Measurements from ENCODE around the gene ELN.
"Not testable (repeated sequence)": the region's sequence is repeated elsewhere in the genome, so short reads cannot be mapped to it uniquely, and the experiment has no call there.

The ELN gene

DNA sequence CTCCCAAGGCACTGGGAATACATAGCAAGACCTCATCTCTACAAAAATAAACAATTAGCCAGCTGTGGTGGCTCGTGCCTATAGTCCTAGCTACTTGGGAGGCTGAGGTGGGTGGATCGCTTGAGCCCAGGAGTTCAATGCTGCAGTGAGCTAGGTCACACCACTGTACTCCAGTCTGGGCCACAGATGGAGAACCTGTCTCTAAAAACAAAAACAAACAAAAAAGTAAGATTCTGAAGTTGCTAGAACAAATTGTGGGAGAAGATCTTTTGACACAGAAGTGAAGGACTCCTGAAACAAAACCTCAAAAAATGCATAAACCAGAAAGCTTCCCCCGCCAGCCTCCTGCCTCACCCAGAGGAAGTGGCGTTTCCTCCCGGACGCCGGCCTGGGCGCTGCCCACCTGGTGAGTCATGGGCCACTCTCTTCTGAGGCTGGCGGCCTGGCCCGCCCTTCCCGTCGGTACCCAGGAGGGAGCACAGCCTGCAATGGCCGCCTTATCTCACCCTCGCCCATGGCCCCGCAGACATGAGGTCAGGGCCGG lies 25.4 kb upstream of the ELN start:
- DNase-seq: no peak

DNA sequence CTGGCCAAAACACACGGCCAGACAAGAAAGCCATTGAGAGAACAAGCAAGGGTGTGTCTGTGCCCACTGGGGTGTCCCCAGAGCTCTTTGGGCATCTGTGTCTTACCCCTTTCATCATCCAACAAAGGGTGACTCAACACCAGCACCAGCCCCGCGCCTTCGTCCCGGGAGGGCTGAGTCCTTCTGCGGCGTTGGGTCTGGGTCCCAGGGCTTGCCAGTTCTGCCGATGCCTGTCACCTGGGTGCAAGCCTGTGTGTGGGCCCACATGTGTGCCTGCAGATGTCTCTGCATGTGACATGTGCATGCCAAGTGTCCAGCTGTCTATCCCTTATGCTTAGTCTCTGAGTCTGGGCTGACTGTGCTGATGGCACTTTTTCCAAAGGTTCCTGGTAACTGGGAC lies 24.4 kb upstream of the ELN start:
- no peak for DNase-seq

DNA sequence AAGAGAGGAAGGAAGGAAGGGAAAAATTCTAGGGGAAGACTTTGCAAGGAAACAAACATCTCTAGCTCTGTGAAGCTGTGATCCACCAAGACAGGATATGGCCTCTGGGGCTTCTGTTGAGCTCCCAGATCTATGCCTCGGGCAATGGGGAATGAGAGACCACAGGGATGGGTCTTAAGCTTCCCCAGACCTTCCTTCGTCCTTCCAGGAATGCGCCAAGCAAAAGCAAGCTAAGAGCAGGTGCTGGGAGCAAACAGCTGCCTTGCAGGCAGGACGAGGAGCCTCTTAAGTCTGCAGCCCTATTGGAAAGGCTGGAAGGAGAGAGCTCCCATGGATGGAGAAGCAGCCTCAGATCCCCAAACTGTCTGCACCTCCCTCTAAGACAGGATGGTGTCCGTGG lies 21.9 kb upstream of the ELN start:
- DNase-seq: no peak

DNA sequence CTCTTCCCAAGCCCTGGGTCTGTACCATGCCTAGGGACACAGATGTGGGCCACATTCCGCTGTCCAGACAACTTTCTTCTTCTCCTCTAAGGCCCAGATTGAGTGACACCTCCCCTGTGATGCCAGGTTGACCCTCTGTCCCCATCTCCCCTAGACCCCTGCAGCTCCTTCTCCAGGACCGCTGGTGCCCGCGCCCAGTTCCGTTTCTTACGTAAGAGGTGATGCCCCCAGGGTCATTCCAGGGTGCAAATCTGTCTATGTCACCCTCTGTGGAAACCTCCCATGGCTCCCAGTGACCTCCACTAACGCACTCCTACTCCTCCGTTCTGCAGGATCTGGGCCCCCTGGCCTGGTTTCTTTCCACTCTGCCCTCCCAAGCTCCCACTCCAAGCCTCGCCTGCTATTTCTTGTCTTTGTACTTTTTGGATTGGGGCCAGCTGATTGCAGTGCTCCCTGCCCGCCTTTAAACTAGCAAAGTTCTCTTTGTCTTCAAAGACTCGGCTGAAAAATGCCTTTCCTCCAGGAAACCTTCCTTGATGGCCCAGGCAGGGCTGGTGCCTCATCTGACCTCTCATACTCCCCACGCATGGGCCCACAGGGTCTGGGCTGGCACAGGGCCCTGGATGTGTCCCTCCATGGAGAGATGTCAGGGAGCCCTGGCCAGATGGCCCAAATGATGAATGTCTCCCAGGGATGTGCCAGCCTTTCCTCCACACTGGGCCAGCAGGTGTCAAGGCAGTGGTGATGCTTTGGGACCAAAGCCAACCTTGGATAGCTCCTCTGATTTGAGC lies 21.3 kb upstream of the ELN start:
- DNase-seq: no peak

DNA sequence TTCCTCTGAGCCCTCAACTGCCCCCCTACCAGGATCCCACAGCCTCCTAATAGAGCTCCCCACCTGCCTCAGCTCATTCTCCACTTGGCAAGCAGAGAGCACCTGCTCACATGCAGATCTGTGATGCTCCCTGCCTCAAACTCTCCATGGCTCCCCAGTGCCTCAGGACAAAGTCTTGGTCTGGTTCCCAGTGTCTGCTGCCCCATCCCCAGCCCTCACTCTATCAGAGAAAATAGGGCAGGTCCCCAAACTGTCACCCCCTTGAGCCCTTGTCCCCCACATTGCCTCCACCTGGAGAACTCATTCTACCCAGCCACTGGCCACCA lies 20.8 kb upstream of the ELN start:
- DNase-seq: no peak

DNA sequence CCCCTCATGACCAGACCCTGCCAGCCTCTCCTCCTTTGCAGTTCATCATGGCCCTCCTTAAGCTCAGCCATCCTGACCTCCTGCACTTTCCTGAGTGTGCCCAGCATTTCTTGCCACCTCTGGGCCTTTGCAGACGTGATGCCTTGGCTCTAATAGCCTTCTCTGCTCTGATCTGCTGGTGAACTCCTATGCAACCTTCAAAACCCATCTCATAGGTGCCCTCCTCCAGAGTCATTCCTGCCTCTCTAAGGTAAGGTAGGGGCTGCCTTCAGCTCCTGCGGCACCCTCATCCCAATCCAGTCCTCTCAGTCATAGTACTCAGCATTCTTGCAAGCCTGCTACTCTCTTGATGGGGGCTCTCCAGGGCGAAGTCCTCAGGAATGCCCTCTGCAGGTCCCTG lies 19.3 kb upstream of the ELN start:
- DNase-seq: no peak

DNA sequence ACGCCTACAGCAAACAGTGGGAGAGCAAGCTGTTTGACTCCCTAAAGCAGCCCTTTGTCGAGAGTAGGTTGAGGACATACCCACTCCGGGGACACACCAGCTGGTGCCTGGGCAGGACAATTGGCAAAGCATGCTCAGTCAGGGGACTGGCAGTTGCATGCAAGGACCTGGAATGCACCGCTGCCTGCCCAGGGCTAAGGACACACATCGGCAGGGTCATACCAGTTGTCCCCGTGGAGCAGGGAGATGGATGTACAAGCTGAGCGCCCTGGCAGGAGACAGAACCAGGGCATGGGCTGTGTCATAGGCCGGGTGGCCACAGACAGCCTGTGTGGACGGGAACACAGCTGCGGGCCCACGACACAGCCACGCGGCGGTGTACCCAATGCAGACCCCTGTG lies 18.3 kb upstream of the ELN start:
- DNase-seq: no peak

DNA sequence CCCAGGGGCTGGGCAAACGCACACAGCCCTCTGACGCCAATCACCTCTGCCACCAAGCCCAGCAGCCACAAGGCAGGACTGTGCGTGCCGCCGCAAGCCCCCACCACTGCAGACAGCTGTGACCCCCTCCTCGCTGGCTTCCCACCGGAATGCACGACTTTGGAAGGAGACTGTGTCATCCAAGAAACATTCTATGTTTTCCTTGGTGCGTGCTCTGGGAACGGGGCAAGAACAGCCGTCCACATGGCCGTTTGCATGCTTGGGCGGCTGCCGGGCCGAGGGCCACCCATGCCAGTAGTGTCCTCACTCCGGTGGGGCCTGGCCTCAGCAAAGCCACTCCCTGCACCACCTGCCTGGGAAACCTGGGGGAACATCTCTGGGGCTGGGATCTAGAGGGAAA lies 17.6 kb upstream of the ELN start:
- no peak for DNase-seq

DNA sequence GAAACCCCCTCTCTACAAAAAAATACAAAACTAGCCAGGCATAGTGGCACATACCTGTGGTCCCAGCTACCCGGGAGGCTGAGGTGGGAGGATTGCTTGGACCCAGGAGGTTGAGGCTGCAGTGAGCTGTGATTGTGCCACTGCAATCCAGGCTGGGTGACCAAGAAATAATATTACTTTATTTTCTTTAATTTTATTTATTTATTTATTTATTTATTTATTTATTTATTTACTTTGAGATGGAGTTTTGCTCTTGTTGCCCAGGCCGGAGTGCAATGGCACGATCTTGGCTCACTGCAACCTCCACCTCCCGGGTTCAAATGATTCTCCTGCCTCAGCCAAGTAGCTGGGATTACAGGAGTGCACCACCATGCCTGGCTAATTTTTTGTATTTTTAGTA lies 16.6 kb upstream of the ELN start:
- DNase-seq: not testable (repeated sequence)

DNA sequence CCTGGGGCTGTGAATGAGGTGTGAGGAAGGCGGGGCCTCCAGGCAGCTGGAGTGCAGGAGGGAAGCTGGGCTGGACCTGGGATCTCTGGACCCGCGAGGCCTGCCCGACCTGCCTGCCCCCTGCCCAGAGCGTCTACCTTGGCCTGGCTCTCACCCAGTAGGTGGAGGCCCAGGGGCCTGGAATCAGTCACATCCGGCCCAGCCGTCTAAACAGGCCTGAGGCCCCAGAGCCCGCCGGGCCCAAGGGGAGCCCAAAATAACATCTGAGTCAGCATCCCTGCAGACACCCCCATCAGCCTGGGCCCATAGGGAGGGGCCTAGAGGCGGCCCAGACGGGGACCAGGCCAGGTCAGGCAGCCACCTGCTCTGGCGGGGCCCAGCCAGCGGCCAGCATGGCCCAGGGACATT lies 15.1 kb upstream of the ELN start:
- DNase-seq: no peak

DNA sequence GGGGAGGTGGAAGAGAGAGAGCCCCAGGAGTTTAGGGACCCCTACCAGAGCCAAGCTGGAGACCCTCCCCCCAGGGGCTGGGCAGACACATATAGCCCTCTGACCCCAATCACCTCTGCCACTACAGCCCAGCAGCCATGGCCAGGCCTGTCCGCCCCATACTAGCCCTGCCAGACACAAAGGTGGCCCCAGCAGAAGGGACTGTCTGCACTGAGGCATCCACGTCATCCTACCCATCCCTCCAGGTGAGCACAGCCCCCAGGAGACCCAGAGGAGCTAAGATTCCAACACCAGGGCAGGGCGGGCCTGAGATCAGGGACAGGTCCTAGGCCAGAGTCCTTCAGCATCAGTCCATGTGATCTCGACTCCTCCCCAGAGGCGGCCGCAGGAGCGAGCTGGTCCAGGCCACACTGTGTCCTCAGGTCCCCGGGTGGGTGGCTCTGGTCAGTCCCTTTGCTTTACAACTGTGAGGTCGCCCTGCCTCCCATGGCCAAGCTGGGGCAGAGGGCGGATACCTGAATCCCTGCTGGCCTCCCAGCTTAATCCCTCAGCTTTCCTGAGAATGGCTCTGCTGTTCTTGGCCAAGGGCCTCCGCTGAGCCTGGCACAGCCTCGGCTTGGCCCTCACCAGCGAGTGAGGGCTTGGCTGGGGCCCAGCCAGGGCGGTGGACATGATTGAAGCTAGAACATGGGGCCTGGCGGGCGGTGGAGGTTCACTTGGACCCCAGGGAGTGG lies 14.3 kb upstream of the ELN start:
- DNase-seq: peak in 1 of 2 experiments; percentile 70

DNA sequence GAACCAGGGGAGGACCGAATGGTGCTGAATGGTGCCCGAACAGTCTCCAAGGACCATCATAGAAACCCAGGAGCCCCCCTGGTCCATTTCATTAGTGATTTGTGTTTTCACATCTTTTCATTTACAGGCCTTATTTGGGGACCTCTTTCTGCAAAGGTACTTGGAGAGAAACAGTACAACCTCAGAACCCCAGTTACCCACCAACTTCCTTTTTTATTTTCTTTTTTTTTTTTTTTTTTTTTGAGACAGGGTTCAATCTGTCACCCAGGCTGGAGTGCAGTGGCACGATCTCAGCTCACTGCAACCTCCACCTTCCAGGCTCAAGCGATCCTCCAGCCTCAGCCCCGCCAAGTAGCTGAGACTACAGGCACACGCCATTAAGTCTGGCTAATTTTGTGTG lies 13.0 kb upstream of the ELN start:
- no peak for DNase-seq

DNA sequence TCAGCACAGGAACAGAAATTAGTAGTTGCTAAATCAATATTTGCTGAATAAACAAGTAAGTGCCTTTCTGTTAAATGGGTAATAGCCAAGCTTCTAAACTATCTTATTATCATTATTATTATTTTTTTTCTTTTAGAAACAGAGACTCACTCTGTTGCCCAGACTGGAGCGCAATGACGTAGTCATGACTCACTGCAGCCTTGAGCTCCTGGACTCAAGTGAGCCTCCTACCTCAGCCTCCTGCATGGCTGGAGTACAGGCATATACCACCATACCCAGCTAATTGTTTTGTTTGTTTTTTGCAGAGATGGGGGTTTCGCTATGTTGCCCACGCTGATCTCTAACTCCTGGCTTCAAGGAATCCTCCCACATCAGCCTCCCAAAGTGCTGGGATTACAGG lies 12.3 kb upstream of the ELN start:
- DNase-seq: no peak

DNA sequence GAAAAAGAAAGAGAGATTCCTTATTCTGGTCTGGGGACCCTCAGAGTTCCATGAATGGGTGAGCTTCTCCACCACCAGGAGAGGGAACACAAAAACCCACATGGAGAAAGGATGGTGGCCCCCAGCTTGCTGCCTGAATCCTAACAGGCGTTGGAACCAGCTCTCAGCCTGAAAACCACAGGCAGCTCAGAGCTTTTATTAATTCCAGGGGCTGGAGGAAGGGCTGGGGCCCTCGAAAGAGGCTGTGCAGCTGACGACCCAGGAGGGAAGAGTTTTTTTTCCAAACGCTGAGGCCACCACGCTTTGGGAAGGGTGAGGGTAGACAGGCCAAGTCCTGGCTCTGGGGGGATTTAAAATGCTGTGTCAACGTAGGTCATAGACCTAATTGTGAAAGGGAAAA lies 10.8 kb upstream of the ELN start:
- no peak for DNase-seq

DNA sequence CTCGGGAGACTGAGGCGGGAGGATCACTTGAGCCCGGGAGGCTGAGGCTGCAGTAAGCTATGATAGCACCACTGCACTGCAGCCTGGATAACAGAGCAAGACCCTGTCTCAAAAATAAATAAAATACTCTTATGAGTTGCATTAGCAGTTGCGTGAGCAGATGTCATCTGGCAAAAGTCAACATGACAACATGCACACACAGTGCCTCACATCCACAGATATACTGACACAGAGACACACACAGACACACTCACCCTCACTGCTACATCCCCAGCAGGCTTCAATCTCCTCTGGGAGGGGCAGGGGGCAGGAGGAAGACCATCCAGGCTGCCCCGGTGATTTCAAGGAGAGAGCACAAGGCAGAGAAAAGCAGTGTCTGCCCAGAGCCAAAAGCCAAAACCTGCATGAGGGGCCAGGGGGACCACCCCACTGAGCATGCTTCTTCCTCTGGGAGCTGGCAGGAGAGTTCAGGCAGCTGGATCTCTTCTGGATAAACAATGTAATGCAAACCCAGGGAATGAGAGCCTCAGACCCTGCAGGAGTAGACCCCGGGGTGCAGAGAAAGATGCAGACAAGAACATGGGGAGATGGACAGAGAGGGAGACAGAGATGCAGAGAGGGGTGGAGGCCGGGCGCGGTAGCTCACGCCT lies 9.6 kb upstream of the ELN start:
- DNase-seq: no peak

DNA sequence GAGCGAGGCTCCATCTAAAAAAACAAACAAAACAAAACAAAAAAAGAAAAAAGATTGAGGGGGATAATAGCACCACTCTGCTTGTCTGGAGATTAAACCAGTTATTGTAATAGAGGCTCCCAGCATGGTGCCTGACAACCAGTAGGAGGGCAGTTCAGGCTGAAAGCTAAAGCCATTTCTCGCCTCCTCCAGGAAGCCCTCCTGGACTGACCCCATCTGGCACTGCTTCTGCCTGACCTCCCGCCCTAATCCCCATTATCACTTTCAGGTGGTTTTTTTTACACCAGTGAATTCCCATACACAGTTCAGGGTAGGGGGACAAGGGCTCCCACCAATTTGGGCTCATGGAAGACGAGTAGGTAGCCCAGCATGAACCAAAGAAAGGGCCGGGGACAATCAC lies 8.8 kb upstream of the ELN start:
- DNase-seq: no peak

DNA sequence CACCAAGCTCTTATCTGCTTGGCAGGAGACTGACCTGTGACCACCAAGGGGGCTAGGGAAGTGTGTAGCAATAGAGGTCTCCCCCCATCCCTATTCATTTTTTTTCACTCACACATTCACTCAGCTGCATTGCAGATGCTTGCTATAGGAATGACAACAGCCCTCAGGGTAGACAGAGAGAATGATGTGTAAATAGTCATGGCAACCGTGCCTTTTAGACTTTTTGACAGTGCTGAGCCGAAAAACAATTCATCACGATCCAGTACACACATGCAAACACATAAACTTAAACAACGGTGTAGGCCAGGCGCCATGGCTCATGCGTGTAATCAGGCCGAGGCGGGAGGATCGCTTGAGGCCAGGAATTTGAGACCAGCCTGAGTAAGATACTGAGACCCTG lies 7.6 kb upstream of the ELN start:
- DNase-seq: no peak

DNA sequence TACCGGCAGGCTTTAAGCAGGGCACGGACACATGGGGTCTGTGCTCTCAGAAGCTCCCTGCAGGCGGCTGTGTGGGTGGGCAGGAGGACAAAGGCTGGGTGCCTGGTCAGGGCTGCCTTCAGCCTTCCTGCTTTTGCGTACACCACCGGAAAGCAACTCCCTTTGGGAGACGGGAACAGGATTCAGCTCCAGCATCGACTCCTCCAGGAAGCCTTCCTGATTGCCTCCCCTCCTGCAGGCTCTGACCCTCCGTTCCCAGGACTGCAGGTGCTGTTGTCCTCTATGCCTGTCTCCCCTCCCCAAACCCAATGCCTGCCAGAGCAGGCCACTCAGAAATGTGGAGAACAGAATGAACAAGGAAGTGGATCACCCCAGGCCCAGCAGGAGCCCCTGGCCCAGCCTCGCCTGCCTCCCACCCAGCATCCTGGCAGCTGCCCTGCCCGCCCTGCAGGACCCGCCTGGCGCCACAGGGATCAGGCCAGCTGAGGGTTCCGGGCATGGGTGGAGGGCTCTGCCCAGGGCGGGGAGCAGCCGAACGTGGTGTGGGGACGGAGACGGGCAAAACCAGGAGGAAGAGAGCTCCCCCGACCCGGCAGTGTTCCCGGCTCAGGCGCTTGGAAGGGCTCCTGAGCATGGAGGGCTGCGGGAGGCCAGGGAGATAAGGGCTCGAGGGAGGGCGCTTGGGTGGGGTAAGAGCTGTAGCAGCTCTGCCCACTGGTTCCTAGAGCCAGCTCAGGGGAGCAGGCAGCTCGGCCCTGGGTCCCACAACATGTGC lies 6.2 kb upstream of the ELN start:
- no peak for DNase-seq

DNA sequence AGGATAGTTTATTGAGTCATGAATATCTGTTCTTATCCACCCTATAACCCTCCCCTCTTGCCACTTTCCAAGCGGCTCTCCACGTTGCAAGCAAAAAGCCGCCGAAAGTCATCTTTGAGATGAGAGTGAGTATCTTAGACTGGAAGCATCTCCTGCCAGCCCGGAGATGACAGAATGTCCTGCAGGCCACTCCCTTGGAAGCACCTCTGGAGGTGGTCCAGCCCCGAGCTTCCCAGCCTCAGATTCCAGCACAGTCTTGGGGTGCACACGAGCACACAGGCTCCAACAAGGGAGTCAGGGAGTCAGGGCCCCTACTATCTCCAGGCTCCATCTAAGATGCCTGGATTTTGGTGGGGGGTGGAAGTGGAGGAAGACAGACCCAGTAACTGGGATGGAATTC lies 5.5 kb upstream of the ELN start:
- DNase-seq: no peak

DNA sequence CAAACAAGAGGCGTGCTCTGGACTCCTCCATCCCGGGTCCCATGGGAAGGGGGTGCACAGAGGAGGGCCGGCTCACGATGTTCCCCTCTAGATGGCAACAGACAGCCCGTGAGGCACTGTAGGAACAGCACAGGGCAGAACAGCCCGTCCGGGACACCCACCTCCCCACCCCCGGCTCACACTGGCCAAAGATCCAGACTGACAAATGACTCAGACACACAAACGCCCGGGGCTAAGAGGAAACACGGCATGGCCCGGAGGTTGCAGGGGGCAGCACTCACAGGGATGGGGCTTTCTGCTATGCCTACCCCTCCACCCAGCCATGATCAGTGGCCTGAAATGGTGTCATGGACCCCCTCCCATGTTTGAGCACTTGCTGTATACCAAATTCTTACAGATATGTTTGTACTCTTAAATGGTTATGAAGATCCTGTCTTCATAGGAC lies 4.9 kb upstream of the ELN start:
- no peak for DNase-seq

DNA sequence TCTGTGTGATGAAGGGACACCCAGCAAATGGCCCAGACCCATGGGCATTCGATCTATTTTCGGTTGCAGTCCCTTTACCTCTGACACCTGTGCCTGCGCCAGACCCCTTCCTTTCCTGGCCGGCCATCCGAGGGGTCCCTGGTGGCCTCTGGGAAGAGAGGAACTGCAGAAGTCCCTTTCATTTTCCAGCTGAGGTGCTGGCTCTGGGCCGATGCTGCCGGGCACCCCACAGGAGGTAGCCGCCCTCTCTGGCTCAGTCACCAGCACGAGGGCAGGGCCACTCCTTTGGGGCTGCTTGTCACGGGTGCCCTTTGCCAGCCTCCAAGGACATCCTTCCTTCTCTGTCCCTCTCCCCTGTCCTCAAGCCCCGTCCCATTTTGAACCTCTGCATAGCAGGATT lies 4.2 kb upstream of the ELN start:
- DNase-seq: no peak

DNA sequence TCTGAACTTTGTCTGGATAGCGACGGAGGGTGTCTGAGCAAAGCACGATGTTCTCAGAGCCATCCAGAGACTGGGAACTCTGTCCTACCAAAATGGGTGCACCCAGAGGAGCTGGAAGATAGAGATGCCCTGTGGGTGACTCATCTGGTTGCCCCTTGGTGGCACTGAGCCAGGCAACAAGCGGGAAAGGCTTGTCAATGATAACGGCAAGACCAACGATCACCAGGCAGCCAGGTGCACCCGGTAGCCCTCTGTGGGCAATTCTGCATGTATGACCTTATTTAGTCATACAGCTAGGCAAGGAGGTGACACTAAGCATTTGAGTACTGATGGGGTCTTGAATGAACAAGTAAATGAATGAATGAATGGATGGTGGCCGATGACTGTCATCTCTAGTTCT lies 2.8 kb upstream of the ELN start:
- no peak for DNase-seq

DNA sequence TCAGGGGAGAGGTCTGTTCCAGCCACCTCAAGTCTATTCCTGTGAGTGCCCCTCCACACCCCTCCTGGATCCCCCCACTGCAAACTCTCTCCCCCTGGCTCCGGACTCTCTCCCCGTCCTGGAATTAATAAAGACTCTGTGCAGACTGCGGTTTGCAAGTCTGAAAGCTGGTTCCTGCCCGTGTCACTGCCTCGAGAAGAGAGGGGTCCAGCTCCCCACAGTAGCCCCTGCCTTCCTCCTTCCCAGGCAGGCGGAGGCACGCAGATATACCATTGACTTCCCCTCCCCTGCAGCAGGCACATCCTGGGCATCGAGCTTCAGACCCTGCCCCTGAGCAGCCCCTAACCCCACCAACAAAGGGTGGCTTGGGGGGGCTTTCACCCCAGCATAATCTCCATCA lies 2.2 kb upstream of the ELN start:
- DNase-seq: no peak
